ENCODE data around the gene GLA. TPM values are rescaled to one million over a fixed set of nuclear protein-coding genes. Genes with fewer than 3 reads are reported as not detected.

The GLA gene
- polyA plus RNA-seq, 4 donors: 29.8 to 38.8 (median 31.8) TPM

- DNase-seq (ENCODE audit: low read depth in 4 of 4, low spot score in 2 of 4): no peak
Observed at GRCh38 chrX:101359966-101360365, 47.8 kb downstream of the GLA start.

- no peak for DNase-seq (ENCODE audit: low read depth in 4 of 4, low spot score in 2 of 4)
Observed at GRCh38 chrX:101357166-101357795, 50.4 kb downstream of the GLA start.

- DNase-seq (ENCODE audit: low read depth in 4 of 4, low spot score in 2 of 4): no peak
Observed at GRCh38 chrX:101349193-101349562, 58.5 kb downstream of the GLA start.

GRCh38 chrX:101348452-101349192 is 59.1 kb downstream of the GLA start, which contains the start of gene TIMM8A:
TSS of gene TIMM8A (minus strand) at chrX:101348742. CDS start at chrX:101348664, 78 bp downstream.
- DNase-seq (ENCODE audit: low read depth in 4 of 4, low spot score in 2 of 4): peak; percentile 36 to 52 (median 48)

- no peak for DNase-seq (ENCODE audit: low read depth in 4 of 4, low spot score in 2 of 4)
Observed at GRCh38 chrX:101347859-101348451, 59.8 kb downstream of the GLA start.

Other genes with a start within 250 kb of the GLA start
- 1 to 10 TPM; 1.5 to 2.2 (median 2.2) TPM for gene DRP2, start 188.1 kb downstream of the GLA start, polyA plus RNA-seq (ENCODE audit: insufficient read length in 4 of 4)
- gene TAF7L, start 116.6 kb downstream of the GLA start, polyA plus RNA-seq (ENCODE audit: insufficient read length in 4 of 4): under 1 TPM; 0.28 to 0.84 (median 0.67) TPM
- gene TIMM8A, start 59.2 kb downstream of the GLA start, polyA plus RNA-seq (ENCODE audit: insufficient read length in 4 of 4): 10 to 100 TPM; 17.9 to 22.4 (median 19.2) TPM
- gene BTK, start 21.7 kb downstream of the GLA start, polyA plus RNA-seq (ENCODE audit: insufficient read length in 4 of 4): 1 to 10 TPM; 1.8 to 2.8 (median 2.4) TPM
- gene RPL36A, start 16.9 kb downstream of the GLA start, polyA plus RNA-seq (ENCODE audit: insufficient read length in 4 of 4): 1,000 to 10,000 TPM in 3 of 4 donors, 100 to 1,000 TPM in 1; 980 to 1,573 (median 1,128) TPM
- 100 to 1,000 TPM; 106 to 165 (median 136) TPM for gene HNRNPH2, start 297 bp upstream of the GLA start, polyA plus RNA-seq (ENCODE audit: insufficient read length in 4 of 4)
- gene ARMCX4, start 77.5 kb upstream of the GLA start, polyA plus RNA-seq (ENCODE audit: insufficient read length in 4 of 4): 10 to 100 TPM; 15.9 to 34.7 (median 25.6) TPM
- gene ARMCX1, start 142.6 kb upstream of the GLA start, polyA plus RNA-seq (ENCODE audit: insufficient read length in 4 of 4): 10 to 100 TPM; 42.2 to 50.8 (median 49.7) TPM
- 10 to 100 TPM; 69.9 to 86.2 (median 81.4) TPM for gene ARMCX6, start 210.1 kb upstream of the GLA start, polyA plus RNA-seq (ENCODE audit: insufficient read length in 4 of 4)
- 100 to 1,000 TPM in 3 of 4 donors, 10 to 100 TPM in 1; 99.9 to 128 (median 112) TPM for gene ARMCX3, start 215.2 kb upstream of the GLA start, polyA plus RNA-seq (ENCODE audit: insufficient read length in 4 of 4)